HepG2 (cell line): ENCODE data around the gene HERC5. TPM values are rescaled to one million over a fixed set of nuclear protein-coding genes. Genes with fewer than 3 reads are reported as not detected.

Experiments used
- HOXA3 ChIP-seq: sonication (generic); formaldehyde crosslinking; IDR thresholded peaks from 2 replicates; pipeline ENCODE4 v1.5.0; 2020; ENCODE audit warnings: missing genetic modification reagents
- IKZF5 ChIP-seq: IDR thresholded peaks from 2 replicates; pipeline ENCODE4 v1.6.1; 2018; ENCODE audit warnings: missing genetic modification reagents, mild to moderate bottlenecking, missing compliant biosample characterization
- MXD4 ChIP-seq: IDR thresholded peaks from 2 replicates; pipeline ENCODE4 v1.6.1; 2016; ENCODE audit warnings: mild to moderate bottlenecking, missing biosample characterization, missing genetic modification reagents
- NR2F1 ChIP-seq, 2 experiments: fragments of 450-650 bp in 1 of 2; formaldehyde crosslinking in 1 of 2; IDR thresholded peaks; 2 replicates each; pipeline versions ENCODE4 v1.5.0 to v1.6.1; 2016 to 2020; ENCODE audit warnings: mild to moderate bottlenecking in 1 of 2, missing compliant biosample characterization in 1 of 2, missing genetic modification reagents in 1 of 2, moderate library complexity in 1 of 2
- PHF21A ChIP-seq: sonication (generic); formaldehyde crosslinking; IDR thresholded peaks from 2 replicates; pipeline ENCODE4 v1.5.0; 2020; ENCODE audit warnings: mild to moderate bottlenecking, missing genetic modification reagents
- POGZ ChIP-seq: sonication (generic); formaldehyde crosslinking; IDR thresholded peaks from 2 replicates; pipeline ENCODE4 v1.4.0; 2020; ENCODE audit warnings: mild to moderate bottlenecking, missing genetic modification reagents
- RAD21 ChIP-seq: fragments of 450-650 bp; formaldehyde crosslinking; IDR thresholded peaks from 2 replicates; pipeline ENCODE4 v1.5.0; 2020; ENCODE audit warnings: mild to moderate bottlenecking
- ZFP91 ChIP-seq: sonication (generic); formaldehyde crosslinking; IDR thresholded peaks from 2 replicates; pipeline ENCODE4 v1.9.0; 2022; ENCODE audit warnings: missing genetic modification reagents, mild to moderate bottlenecking, borderline replicate concordance
- ZGPAT ChIP-seq: IDR thresholded peaks from 2 replicates; pipeline ENCODE4 v1.6.1; 2016; ENCODE audit warnings: mild to moderate bottlenecking
- ZNF350 ChIP-seq: sonication (generic); formaldehyde crosslinking; IDR thresholded peaks from 2 replicates; pipeline ENCODE4 v1.4.0; 2020; ENCODE audit warnings: mild to moderate bottlenecking, low read depth, missing genetic modification reagents, borderline replicate concordance
- ZNF407 ChIP-seq: sonication (generic); formaldehyde crosslinking; IDR thresholded peaks from one replicate; pipeline ENCODE4 v1.5.1; 2020; ENCODE audit warnings: mild to moderate bottlenecking, missing genetic modification reagents; ENCODE audit errors: not compliant biosample characterization
- ZNF770 ChIP-seq: sonication (generic); formaldehyde crosslinking; IDR thresholded peaks from 2 replicates; pipeline ENCODE4 v1.5.0; 2020; ENCODE audit warnings: mild to moderate bottlenecking, missing genetic modification reagents
- ZSCAN21 ChIP-seq: sonication (generic); formaldehyde crosslinking; IDR thresholded peaks from 2 replicates; pipeline ENCODE4 v1.8.0; 2022; ENCODE audit warnings: mild to moderate bottlenecking, missing genetic modification reagents, moderate library complexity, borderline replicate concordance
- polyA plus RNA-seq, 8 experiments: library from polyadenylated mRNA; depleted of rRNA in 3 of 8; stranded (reverse) in 7 of 8; unstranded in 1 of 8; fragments of >200 nt; fragmentation: Illumina TruSeq in 4 of 8; extraction: Trizol in 4 of 8; gene quantifications; 2 replicates each; pipeline versions ENCODE4 v1.2.1 to v1.2.3, GENCODE V29; 2011 to 2016; ENCODE audit warnings: low read depth in 4 of 8, missing spikeins in 1 of 8, mixed read lengths in 1 of 8; ENCODE audit not compliant: insufficient read depth in 1 of 8
- total RNA-seq, 5 experiments: library from RNA; depleted of rRNA; stranded (reverse); fragments of >200 nt; fragmentation: Illumina TruSeq; extraction: Trizol; gene quantifications; 2 replicates each; pipeline ENCODE4 v1.2.3, GENCODE V29; 2016; ENCODE audit warnings: low read depth in 1 of 5

HERC5 gene
- total and polyA plus RNA-seq, 2 of the 13 experiments (the other 11 are each of a cell fraction or from before 2014, with no cell fraction given), result 0.13 to 0.33 TPM

GRCh38 chr4:88456670-88457306 is at the start of gene HERC5 (continued):
- TF ChIP-seq ZFP91 (CRISPR knock-in tag), result peak; percentile 76
- TF ChIP-seq HOXA3 (CRISPR knock-in tag), result peak; percentile 83; the same call in 1 of the 2 replicates
- TF ChIP-seq ZNF407, result no peak
- peak in 1 of 2 experiments; percentile 31; a peak in 1 of 4 replicates for TF ChIP-seq NR2F1 (CRISPR knock-in tag; IDR thresholded peaks at IDR 0.05)
- peak; percentile 85 for TF ChIP-seq IKZF5
- peak; percentile 81 for TF ChIP-seq ZGPAT (CRISPR knock-in tag)
- 0 out of 2 replicates have a peak, but pooled peaks have one; percentile 50 for TF ChIP-seq ZNF350 (CRISPR knock-in tag)
- TF ChIP-seq PHF21A, result peak; percentile 45; the same call in 1 of the 2 replicates
- no peak; the same call in 1 of the 2 replicates for TF ChIP-seq MXD4 (CRISPR knock-in tag)
- TF ChIP-seq ZNF770, result no peak
- TF ChIP-seq POGZ, result peak; percentile 88
- peak; percentile 64; the same call in 1 of the 2 replicates for TF ChIP-seq RAD21 (CRISPR knock-in tag)
- peak; percentile 58; the same call in 1 of the 2 replicates for TF ChIP-seq ZSCAN21 (CRISPR knock-in tag)
